Activated T-cell treated with anti-CD3 and anti-CD28 coated beads, Interleukin-2, amount 50 U/mL, for 4 hours (primary cell): ENCODE results near the gene ERCC1. TPM values are rescaled to one million over a fixed set of nuclear protein-coding genes. Genes with fewer than 3 reads are reported as not detected.

Experiments
- ATAC-seq, 2 donors: fragments of 200-7000 bp; cut with Tn5 transposase; one replicate each; pipeline ENCODE4 v1.10.0; 2021
- DNase-seq: peaks from one replicate; pipeline ENCODE4 v3.0.0-alpha.2; 2020
- H3K27me3 Mint-ChIP-seq: one replicate; pipeline ENCODE4 v1.8.0; 2021; ENCODE audit warnings: low read depth, mixed read lengths
- H3K36me3 Mint-ChIP-seq: one replicate; pipeline ENCODE4 v1.8.0; 2022; ENCODE audit warnings: mixed read lengths; ENCODE audit not compliant: insufficient read depth
- H3K4me1 Mint-ChIP-seq: one replicate; pipeline ENCODE4 v1.8.0; 2021; ENCODE audit warnings: low read depth, mixed read lengths
- H3K4me3 Mint-ChIP-seq: one replicate; pipeline ENCODE4 v1.8.0; 2021; ENCODE audit warnings: mild to moderate bottlenecking, moderate library complexity, mixed read lengths
- H3K9me3 Mint-ChIP-seq: one replicate; pipeline ENCODE4 v1.8.0; 2021; ENCODE audit warnings: mixed read lengths
- total RNA-seq, 3 donors: library from RNA; stranded (reverse); gene quantifications; one replicate each; pipeline ENCODE4 v1.2.1, GENCODE V29; 2021

The ERCC1 gene
- total RNA-seq, 3 donors from 2014 or later, result 68.0 to 86.2 (median 85.7) TPM

- no peak for DNase-seq
- ATAC-seq, result no peak
- H3K36me3 Mint-ChIP-seq, result peaks cover 5% of the 10 kb centered on the region
- H3K4me3 Mint-ChIP-seq, result no peak overlapping the region
- H3K4me1 Mint-ChIP-seq, result no peaks in the 10 kb centered on the region
- H3K9me3 Mint-ChIP-seq, result no peaks in the 10 kb centered on the region
- H3K27me3 Mint-ChIP-seq, result no peaks in the 10 kb centered on the region
Measured at GRCh38 chr19:45362291-45362690, 61.4 kb downstream of the ERCC1 start.

- no peak overlapping the region for H3K4me3 Mint-ChIP-seq
- no peaks in the 10 kb centered on the region for H3K27me3 Mint-ChIP-seq
- ATAC-seq, result no peak
- peaks cover 5% of the 10 kb centered on the region for H3K36me3 Mint-ChIP-seq
- DNase-seq, result no peak
- H3K4me1 Mint-ChIP-seq, result no peaks in the 10 kb centered on the region
- H3K9me3 Mint-ChIP-seq, result no peaks in the 10 kb centered on the region
Measured at GRCh38 chr19:45361608-45362007, 62.1 kb downstream of the ERCC1 start.

- Mint-ChIP-seq H3K4me3 (no peak overlapping the region), H3K36me3 (peaks cover 13% of the 10 kb centered on the region), H3K27me3 (no peaks in the 10 kb centered on the region), H3K9me3 (no peaks in the 10 kb centered on the region), H3K4me1 (no peaks in the 10 kb centered on the region)
- ATAC-seq (no peak), DNase-seq (no peak)
Measured at GRCh38 chr19:45358213-45358792, 65.4 kb downstream of the ERCC1 start.

DNA sequence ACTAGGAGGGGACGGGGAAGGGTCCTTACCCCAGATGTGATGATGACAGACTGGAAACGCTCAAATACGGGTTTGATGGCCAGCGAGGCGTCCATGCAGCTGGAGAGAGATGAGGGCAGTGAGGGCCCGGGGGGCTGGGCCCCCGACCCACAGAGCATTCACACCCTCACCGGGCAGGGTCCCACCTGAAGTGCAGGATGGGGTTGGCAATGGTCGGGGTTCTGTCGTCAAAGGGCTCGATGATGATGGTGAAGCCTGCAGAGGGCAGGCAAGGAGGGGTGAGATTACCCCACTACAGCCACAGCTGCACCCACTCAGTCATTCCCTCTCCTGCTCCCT, 66.3 kb downstream of the ERCC1 start:
- Mint-ChIP-seq H3K36me3 (peaks cover 16% of the 10 kb centered on the region), H3K4me1 (no peaks in the 10 kb centered on the region), H3K9me3 (no peaks in the 10 kb centered on the region), H3K4me3 (no peak overlapping the region), H3K27me3 (no peaks in the 10 kb centered on the region)
- DNase-seq, result no peak
- no peak for ATAC-seq

Other genes starting within 250 kb of the ERCC1 start
- 10 to 100 TPM in 1 of 3 donors, 1 to 10 TPM in 2; 8.5 to 11.5 (median 9.1) TPM for gene TRAPPC6A, start 245.7 kb downstream of the ERCC1 start, total RNA-seq
- 10 to 100 TPM; 12.3 to 15.5 (median 14.5) TPM for gene BLOC1S3, start 245.1 kb downstream of the ERCC1 start, total RNA-seq
- not detected for gene EXOC3L2, start 178.5 kb downstream of the ERCC1 start, total RNA-seq
- 10 to 100 TPM; 14.6 to 18.3 (median 15.9) TPM for gene MARK4, start 172.6 kb downstream of the ERCC1 start, total RNA-seq
- gene CKM, start 101.0 kb downstream of the ERCC1 start, total RNA-seq, result not detected
- gene KLC3, start 83.2 kb downstream of the ERCC1 start, total RNA-seq, result not detected
- 10 to 100 TPM; 22.2 to 23.8 (median 23.8) TPM for gene ERCC2, start 53.3 kb downstream of the ERCC1 start, total RNA-seq
- gene PPP1R13L, start 18.8 kb downstream of the ERCC1 start, total RNA-seq, result 1 to 10 TPM; 1.6 to 6.8 (median 4.1) TPM
- gene POLR1G, start 17.3 kb downstream of the ERCC1 start, total RNA-seq, result 10 to 100 TPM; 45.2 to 57.3 (median 49.1) TPM
- 10 to 100 TPM; 10.5 to 13.4 (median 13.2) TPM for gene FOSB, start 44.1 kb upstream of the ERCC1 start, total RNA-seq
- gene RTN2, start 73.1 kb upstream of the ERCC1 start, total RNA-seq, result 1 to 10 TPM in 2 of 3 donors, under 1 TPM in 1; 0.83 to 1.5 (median 1.5) TPM
- 1 to 10 TPM; 1.1 to 1.4 (median 1.3) TPM for gene PPM1N, start 74.5 kb upstream of the ERCC1 start, total RNA-seq
- gene VASP, start 83.6 kb upstream of the ERCC1 start, total RNA-seq, result 100 to 1,000 TPM; 135 to 164 (median 157) TPM
- 10 to 100 TPM; 14.1 to 15.5 (median 15.1) TPM for gene OPA3, start 160.9 kb upstream of the ERCC1 start, total RNA-seq
- under 1 TPM in 1 of 3 donors, not detected in 2; 0.05 TPM for gene GPR4, start 178.3 kb upstream of the ERCC1 start, total RNA-seq
- gene EML2, start 215.5 kb upstream of the ERCC1 start, total RNA-seq, result 100 to 1,000 TPM; 136 to 178 (median 150) TPM
- 1 to 10 TPM in 2 of 3 donors, under 1 TPM in 1; 0.66 to 1.4 (median 1.0) TPM for gene GIPR, start 244.3 kb upstream of the ERCC1 start, total RNA-seq